Gastroesophageal sphincter (tissue), 3 donors: ENCODE results near the gene PDE10A.

Source experiments
- CTCF ChIP-seq, 4 experiments: fragments of 200-600 bp in 2 of 4; fragments of 450-650 bp in 2 of 4; sonication (generic) in 1 of 4; IDR thresholded peaks; one replicate each; pipeline ENCODE4 v1.5.1; 2017 to 2019; ENCODE audit warnings: antibody characterized with exemption in 4 of 4, mild to moderate bottlenecking in 2 of 4, moderate library complexity in 2 of 4
- POLR2A ChIP-seq, 2 donors: fragments of 450-650 bp; IDR thresholded peaks; one replicate each; pipeline ENCODE4 v1.6.1; 2017; ENCODE audit warnings: antibody characterized with exemption in 2 of 2, mild to moderate bottlenecking in 2 of 2, moderate library complexity in 1 of 2

GRCh38 chr6:165487347-165487746, 175.7 kb downstream of the PDE10A start:
- TF ChIP-seq CTCF (IDR thresholded peaks at IDR 0.05), result no peak
- no peak for TF ChIP-seq POLR2A (IDR thresholded peaks at IDR 0.05)
